CD4-positive, alpha-beta T cell (primary cell): ENCODE measurements around the gene SLC27A4. TPM values are rescaled to one million over a fixed set of nuclear protein-coding genes. Genes with fewer than 3 reads are reported as not detected.

Experiments
- ATAC-seq: fragments of 200-7000 bp; cut with Tn5 transposase; one replicate; pipeline ENCODE4 v1.10.0; 2022; ENCODE audit warnings: mild to moderate bottlenecking; ENCODE audit not compliant: poor library complexity
- CTCF ChIA-PET: fragments of 350-600 bp; sonication (Branson Sonifier 250); formaldehyde crosslinking; loops from one replicate; lab custom pipeline; 2021; ENCODE audit warnings: antibody characterized with exemption, inconsistent platforms; lab: Charles Lee
- POLR2A ChIA-PET: fragments of 350-600 bp; sonication (Branson Sonifier 250); formaldehyde crosslinking; loops from one replicate; lab custom pipeline; 2021; ENCODE audit warnings: antibody characterized with exemption, inconsistent platforms; lab: Charles Lee
- DNase-seq, 14 experiments: peaks; one replicate each; pipeline ENCODE4 v3.0.0-alpha.2; 2013 to 2020; ENCODE audit warnings: mixed read lengths in 2 of 14
- H3K27ac ChIP-seq, 2 donors: one replicate each; pipeline versions ENCODE4 v1.5.1 to v1.7.0; 2013; ENCODE audit warnings: low read length in 2 of 2, low read depth in 1 of 2, mild to moderate bottlenecking in 1 of 2
- H3K27me3 ChIP-seq, 2 experiments: 1 replicate in 1 of 2; 2 replicates in 1 of 2; pipeline versions ENCODE4 v1.6.1 to v1.7.0; 2013; ENCODE audit warnings: low read length in 2 of 2, control low read depth in 1 of 2, mild to moderate bottlenecking in 1 of 2, moderate library complexity in 1 of 2; ENCODE audit not compliant: insufficient read depth in 2 of 2, control insufficient read depth in 1 of 2
- H3K36me3 ChIP-seq: one replicate; pipeline ENCODE4 v1.6.1; 2013; ENCODE audit warnings: low read length, control low read depth; ENCODE audit not compliant: insufficient read depth
- H3K4me1 ChIP-seq: one replicate; pipeline ENCODE4 v1.6.1; 2013; ENCODE audit warnings: low read length, control low read depth; ENCODE audit not compliant: insufficient read depth
- H3K4me3 ChIP-seq: one replicate; pipeline ENCODE4 v1.5.1; 2013; ENCODE audit warnings: mild to moderate bottlenecking, low read length, moderate library complexity
- H3K9me3 ChIP-seq, 2 experiments: 1 replicate in 1 of 2; 2 replicates in 1 of 2; pipeline versions ENCODE4 v1.6.1 to v1.7.0; 2013; ENCODE audit warnings: low read length in 2 of 2, mild to moderate bottlenecking in 2 of 2, control low read depth in 1 of 2, moderate library complexity in 1 of 2; ENCODE audit not compliant: control insufficient read depth in 1 of 2, insufficient read depth in 1 of 2
- H3K27ac Mint-ChIP-seq: one replicate; pipeline ENCODE4 v1.8.0; 2020; ENCODE audit warnings: mixed read lengths
- H3K27me3 Mint-ChIP-seq: one replicate; pipeline ENCODE4 v1.8.0; 2021; ENCODE audit warnings: mixed read lengths
- H3K36me3 Mint-ChIP-seq: one replicate; pipeline ENCODE4 v1.8.0; 2021; ENCODE audit warnings: low read depth, mixed read lengths
- H3K4me1 Mint-ChIP-seq: one replicate; pipeline ENCODE4 v1.8.0; 2021; ENCODE audit warnings: low read depth, mixed read lengths
- H3K4me3 Mint-ChIP-seq: one replicate; pipeline ENCODE4 v1.8.0; 2020; ENCODE audit warnings: mild to moderate bottlenecking, mixed read lengths
- H3K9me3 Mint-ChIP-seq: one replicate; pipeline ENCODE4 v1.8.0; 2020; ENCODE audit warnings: mixed read lengths
- CTCF ChIP-seq: fragments of 200-600 bp; IDR thresholded peaks from one replicate; pipeline ENCODE4 v1.8.0; 2022; ENCODE audit warnings: antibody characterized with exemption, mild to moderate bottlenecking
- intact Hi-C, 2 experiments: fragments of 100-400 bp; cut with DNase I in 1 of 2; cut with micrococcal nuclease in 1 of 2; formaldehyde crosslinking; loops; one replicate each; pipeline versions ENCODE4 v1.15.1 to v1.9.0; 2023 to 2025; cut with DNase I, micrococcal nuclease
- total RNA-seq, 174 experiments: library from RNA in 2 of 174; stranded (reverse) in 2 of 174; gene quantifications; one replicate each; pipeline ENCODE4 v1.2.3 and lab custom pipeline; 2021 to 2026

SLC27A4 gene
- total RNA-seq, 2 experiments from 2014 or later: 2.2 to 3.1 TPM

DNA sequence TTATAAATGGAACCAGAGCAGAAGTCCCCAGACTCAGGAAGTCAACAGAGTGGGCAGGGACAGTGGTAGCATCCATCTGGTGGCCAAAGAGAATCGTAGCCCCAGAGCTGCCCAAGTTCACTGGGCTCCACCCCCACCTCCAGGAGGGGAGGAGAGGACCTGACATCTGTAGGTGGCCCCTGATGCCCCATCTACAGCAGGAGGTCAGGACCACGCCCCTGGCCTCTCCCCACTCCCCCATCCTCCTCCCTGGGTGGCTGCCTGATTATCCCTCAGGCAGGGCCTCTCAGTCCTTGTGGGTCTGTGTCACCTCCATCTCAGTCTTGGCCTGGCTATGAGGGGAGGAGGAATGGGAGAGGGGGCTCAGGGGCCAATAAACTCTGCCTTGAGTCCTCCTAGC is 20.5 kb downstream of the SLC27A4 start:
- H3K9me3 Mint-ChIP-seq: no peaks in the 10 kb centered on the region
- Histone ChIP-seq H3K36me3 (peaks cover 4% of the 10 kb centered on the region), H3K27ac (no peak overlapping the region), H3K4me3 (no peak overlapping the region), H3K9me3 (no peaks in the 10 kb centered on the region), H3K27me3 (no peaks in the 10 kb centered on the region), H3K4me1 (peaks cover 23% of the 10 kb centered on the region)
- no peak for TF ChIP-seq CTCF
- no peak overlapping the region for H3K4me3 Mint-ChIP-seq
- H3K4me1 Mint-ChIP-seq: peaks cover 14% of the 10 kb centered on the region
- H3K36me3 Mint-ChIP-seq: peaks cover 12% of the 10 kb centered on the region
- intact Hi-C loops: loop anchor here in 1 of 2 experiments (5.0 kb wide), 1 partner anchor 64 kb away; no protein-coding TSS in a partner anchor
- H3K27ac Mint-ChIP-seq: no peak overlapping the region
- H3K27me3 Mint-ChIP-seq: no peaks in the 10 kb centered on the region
- CTCF ChIA-PET: interaction anchor here (2.8 kb wide), 1 partner anchor 19 kb away, joined by 13 read pairs; no protein-coding TSS in a partner anchor
- ATAC-seq: no peak
- POLR2A ChIA-PET: interaction anchor here (3.2 kb wide), 1 partner anchor 10 kb away, joined by 30 read pairs; the partner anchor contains the start of gene URM1
- peak in 1 of 14 experiments; percentile 16 for DNase-seq

DNA sequence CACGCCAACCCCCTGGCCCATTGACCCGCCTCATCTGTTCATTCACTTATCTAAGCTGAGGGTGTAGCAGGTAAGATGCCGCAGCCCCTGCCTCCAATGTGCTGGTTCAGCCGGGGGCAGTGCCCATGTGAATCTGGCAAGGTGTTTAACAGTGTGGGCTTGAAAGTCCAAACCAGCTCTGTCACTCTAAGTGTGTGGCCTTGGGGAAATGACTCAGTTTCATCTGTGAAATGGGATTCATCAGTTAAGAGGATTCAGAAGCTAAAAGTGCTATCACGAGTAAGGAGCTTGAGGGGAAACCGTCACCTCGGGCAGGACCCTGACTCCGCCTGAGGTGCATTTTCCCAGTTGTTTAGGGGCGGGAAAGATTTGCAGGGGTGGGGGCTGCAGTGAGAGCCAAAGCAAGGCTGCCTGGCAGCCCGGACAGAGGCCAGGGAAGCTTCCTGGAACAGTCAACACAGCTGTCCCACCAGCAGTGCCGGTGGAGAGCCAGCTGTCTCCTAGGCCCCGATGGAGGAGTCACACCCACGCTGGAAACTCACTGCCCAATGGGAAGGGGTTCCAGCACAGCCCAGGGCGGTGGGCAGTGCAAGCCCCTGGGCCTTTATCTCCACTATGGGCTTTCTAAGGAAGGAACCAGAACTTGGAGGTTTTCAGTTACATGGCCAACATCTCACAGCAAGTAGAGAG is 21.1 kb downstream of the SLC27A4 start:
- H3K4me3 Mint-ChIP-seq: peak overlapping the region; percentile 82
- Histone ChIP-seq H3K4me1 (peaks cover 23% of the 10 kb centered on the region), H3K4me3 (peak overlapping the region; percentile 59), H3K9me3 (no peaks in the 10 kb centered on the region), H3K36me3 (no peaks in the 10 kb centered on the region), H3K27me3 (no peaks in the 10 kb centered on the region), H3K27ac (no peak overlapping the region)
- H3K27me3 Mint-ChIP-seq: no peaks in the 10 kb centered on the region
- POLR2A ChIA-PET: interaction anchor here (1.5 to 3.2 kb wide), 3 partner anchors 10 to 144 kb away, joined by 5 to 30 read pairs (median 8); partner anchors contain the start of gene URM1
- DNase-seq (peak in 1 of 14 experiments; percentile 15), ATAC-seq (no peak)
- H3K36me3 Mint-ChIP-seq: peaks cover 7% of the 10 kb centered on the region
- H3K9me3 Mint-ChIP-seq: no peaks in the 10 kb centered on the region
- H3K27ac Mint-ChIP-seq: peak overlapping the region; percentile 30
- no peak for TF ChIP-seq CTCF
- intact Hi-C loops: loop anchor here in 1 of 2 experiments (5.0 kb wide), 1 partner anchor 64 kb away; no protein-coding TSS in a partner anchor
- peaks cover 14% of the 10 kb centered on the region for H3K4me1 Mint-ChIP-seq
- CTCF ChIA-PET: interaction anchor here (0.7 to 2.8 kb wide), 17 partner anchors 10 to 204 kb away, joined by 3 to 27 read pairs (median 5); partner anchors contain the start of genes CERCAM, ODF2, SLC27A4 and URM1

DNA sequence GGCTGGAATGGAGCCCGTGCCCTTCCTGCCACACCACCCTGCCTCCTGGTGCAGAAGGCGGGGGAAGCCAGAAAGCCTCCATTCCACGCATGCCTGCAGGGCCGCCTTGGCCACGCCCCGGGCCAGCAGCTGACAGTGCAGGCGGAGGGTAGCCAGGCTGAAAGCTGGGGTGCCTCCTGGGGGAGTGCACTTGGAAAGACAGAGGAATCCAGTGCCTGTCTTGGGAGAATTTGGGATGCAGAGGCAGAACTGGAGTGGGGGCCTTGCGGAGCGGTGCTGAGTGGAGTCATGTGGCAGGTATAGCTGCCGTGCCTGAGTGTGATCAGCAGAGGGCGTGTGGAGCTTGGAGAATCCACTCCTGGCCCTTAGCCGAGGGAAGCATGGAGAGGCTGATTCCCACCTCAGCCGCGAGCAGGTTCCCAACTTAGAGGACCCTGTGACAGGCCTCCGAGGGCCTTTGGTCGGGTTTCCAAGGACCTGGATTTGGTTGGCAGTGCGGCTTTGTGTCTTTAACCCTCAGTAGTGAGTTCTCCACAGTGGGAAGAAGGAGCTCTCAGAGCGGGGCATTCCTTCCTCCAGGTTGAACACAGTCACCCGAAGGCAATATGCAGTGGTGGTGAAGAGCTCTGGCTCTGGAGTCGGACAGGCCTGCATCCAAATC is 21.8 kb downstream of the SLC27A4 start:
- ATAC-seq (peak; percentile 91), DNase-seq (peak; percentile 42 to 82 (median 58))
- Histone ChIP-seq H3K4me1 (peaks cover 23% of the 10 kb centered on the region), H3K4me3 (peak overlapping the region; percentile 59), H3K27me3 (no peaks in the 10 kb centered on the region), H3K9me3 (no peaks in the 10 kb centered on the region), H3K36me3 (no peaks in the 10 kb centered on the region), H3K27ac (no peak overlapping the region)
- Mint-ChIP-seq H3K9me3 (no peaks in the 10 kb centered on the region), H3K27ac (peak overlapping the region; percentile 30), H3K4me3 (peak overlapping the region; percentile 82), H3K4me1 (peaks cover 14% of the 10 kb centered on the region), H3K27me3 (no peaks in the 10 kb centered on the region), H3K36me3 (peaks cover 7% of the 10 kb centered on the region)
- intact Hi-C loops: loop anchor here (1.0 to 5.0 kb wide), 4 partner anchors 9 to 77 kb away; partner anchors contain the start of gene URM1 (in 1 of the 2)
- TF ChIP-seq CTCF: peak; percentile 92
- POLR2A ChIA-PET: interaction anchor here (1.3 to 3.2 kb wide), 4 partner anchors 9 to 143 kb away, joined by 3 to 30 read pairs (median 6); partner anchors contain the start of gene URM1
- CTCF ChIA-PET: interaction anchor here (0.6 to 2.8 kb wide), 19 partner anchors 9 to 204 kb away, joined by 3 to 27 read pairs (median 4); partner anchors contain the start of genes CERCAM, CIZ1, ODF2 and SLC27A4
